Measurements from ENCODE around the gene DLGAP1. TPM values are rescaled to one million over a fixed set of nuclear protein-coding genes. Genes with fewer than 3 reads are reported as not detected.
A peak's percentile ranks its signal among the peaks of the same experiment; 100 is the strongest.

The DLGAP1 gene
- total and polyA plus RNA-seq, 2 of the 13 experiments (the other 11 are each of a cell fraction or from before 2014, with no cell fraction given), result 0.01 TPM; not detected in 1

DNA sequence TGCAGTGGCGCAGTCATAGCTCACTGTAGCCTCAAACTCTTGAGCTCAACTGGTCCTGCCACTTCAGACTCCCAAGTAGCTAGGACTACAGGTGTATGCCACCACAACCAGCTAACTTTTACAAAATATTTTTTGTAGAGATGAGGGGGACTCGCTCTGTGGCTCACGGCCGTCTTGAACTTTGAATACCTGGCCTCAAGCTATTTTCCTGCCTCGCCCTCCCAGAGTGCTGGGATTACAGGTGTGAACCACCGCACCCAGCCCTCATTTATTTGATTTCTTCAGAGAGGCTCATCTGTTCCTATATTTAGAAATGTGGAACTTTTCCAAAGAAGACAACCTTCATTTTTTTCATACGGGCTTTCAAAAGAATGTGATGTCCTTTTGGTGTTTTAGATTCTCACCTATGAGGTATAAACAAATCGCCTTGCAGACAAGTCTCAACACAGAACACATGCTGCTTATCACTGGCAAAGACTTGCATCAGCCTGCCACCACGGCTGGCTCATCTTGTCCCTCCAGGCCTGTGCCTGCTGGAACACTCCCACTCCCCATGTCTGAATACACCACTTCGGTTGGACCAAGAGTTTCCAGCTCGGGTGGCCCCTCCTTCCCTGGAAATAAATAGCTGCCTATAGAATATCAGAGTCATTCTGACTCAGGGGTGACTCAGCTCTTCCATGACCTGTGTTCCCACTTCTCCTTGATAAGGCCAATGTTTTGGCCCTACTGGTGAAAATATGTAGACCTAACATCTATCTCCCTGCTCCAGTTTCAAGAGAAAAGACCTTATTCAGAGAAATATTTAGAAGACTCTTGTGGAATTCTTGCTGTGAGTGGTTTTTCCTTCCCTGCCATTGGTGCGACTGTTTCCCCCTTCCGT lies 802.5 kb downstream of the DLGAP1 start (continued):
- no peak for TF ChIP-seq KAT7 (CRISPR knock-in tag; IDR thresholded peaks at IDR 0.05; ENCODE audit: borderline replicate concordance)
- TF ChIP-seq MIER3 (CRISPR knock-in tag; IDR thresholded peaks at IDR 0.05; ENCODE audit: borderline replicate concordance), result no peak
- no peak; the same call in 1 of the 2 replicates for TF ChIP-seq NCOR1 (IDR thresholded peaks at IDR 0.05; ENCODE audit: borderline replicate concordance, low read length)
- no peak for TF ChIP-seq SMAD1 (CRISPR knock-in tag; IDR thresholded peaks at IDR 0.05; ENCODE audit: borderline replicate concordance, low read depth)
- TF ChIP-seq, protein P1, sequence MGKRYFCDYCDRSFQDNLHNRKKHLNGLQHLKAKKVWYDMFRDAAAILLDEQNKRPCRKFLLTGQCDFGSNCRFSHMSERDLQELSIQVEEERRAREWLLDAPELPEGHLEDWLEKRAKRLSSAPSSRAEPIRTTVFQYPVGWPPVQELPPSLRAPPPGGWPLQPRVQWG (CRISPR knock-in tag; IDR thresholded peaks at IDR 0.05; ENCODE audit: borderline replicate concordance, low read depth), result no peak
- no peak for TF ChIP-seq FOXC1 (CRISPR knock-in tag; IDR thresholded peaks at IDR 0.05; ENCODE audit: borderline replicate concordance)
- TF ChIP-seq FOSL2 (CRISPR knock-in tag; IDR thresholded peaks at IDR 0.05), result peak; percentile 97
- TF ChIP-seq ZSCAN20 (CRISPR knock-in tag; IDR thresholded peaks at IDR 0.05; ENCODE audit: borderline replicate concordance), result no peak
- TF ChIP-seq, protein P2, sequence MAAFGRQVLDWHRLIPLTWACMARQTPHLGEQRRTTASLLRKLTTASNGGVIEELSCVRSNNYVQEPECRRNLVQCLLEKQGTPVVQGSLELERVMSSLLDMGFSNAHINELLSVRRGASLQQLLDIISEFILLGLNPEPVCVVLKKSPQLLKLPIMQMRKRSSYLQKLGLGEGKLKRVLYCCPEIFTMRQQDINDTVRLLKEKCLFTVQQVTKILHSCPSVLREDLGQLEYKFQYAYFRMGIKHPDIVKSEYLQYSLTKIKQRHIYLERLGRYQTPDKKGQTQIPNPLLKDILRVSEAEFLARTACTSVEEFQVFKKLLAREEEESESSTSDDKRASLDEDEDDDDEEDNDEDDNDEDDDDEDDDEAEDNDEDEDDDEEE (CRISPR knock-in tag; IDR thresholded peaks at IDR 0.05), result no peak
- no peak for TF ChIP-seq ZNF746 (CRISPR knock-in tag; IDR thresholded peaks at IDR 0.05)
- no peak for TF ChIP-seq CENPX (CRISPR knock-in tag; IDR thresholded peaks at IDR 0.05)
- TF ChIP-seq, protein P3, sequence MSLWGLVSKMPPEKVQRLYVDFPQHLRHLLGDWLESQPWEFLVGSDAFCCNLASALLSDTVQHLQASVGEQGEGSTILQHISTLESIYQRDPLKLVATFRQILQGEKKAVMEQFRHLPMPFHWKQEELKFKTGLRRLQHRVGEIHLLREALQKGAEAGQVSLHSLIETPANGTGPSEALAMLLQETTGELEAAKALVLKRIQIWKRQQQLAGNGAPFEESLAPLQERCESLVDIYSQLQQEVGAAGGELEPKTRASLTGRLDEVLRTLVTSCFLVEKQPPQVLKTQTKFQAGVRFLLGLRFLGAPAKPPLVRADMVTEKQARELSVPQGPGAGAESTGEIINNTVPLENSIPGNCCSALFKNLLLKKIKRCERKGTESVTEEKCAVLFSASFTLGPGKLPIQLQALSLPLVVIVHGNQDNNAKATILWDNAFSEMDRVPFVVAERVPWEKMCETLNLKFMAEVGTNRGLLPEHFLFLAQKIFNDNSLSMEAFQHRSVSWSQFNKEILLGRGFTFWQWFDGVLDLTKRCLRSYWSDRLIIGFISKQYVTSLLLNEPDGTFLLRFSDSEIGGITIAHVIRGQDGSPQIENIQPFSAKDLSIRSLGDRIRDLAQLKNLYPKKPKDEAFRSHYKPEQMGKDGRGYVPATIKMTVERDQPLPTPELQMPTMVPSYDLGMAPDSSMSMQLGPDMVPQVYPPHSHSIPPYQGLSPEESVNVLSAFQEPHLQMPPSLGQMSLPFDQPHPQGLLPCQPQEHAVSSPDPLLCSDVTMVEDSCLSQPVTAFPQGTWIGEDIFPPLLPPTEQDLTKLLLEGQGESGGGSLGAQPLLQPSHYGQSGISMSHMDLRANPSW (CRISPR knock-in tag; IDR thresholded peaks at IDR 0.05; ENCODE audit: borderline replicate concordance), result no peak
- TF ChIP-seq ZNF777 (CRISPR knock-in tag; IDR thresholded peaks at IDR 0.05), result no peak
- TF ChIP-seq, protein P4, sequence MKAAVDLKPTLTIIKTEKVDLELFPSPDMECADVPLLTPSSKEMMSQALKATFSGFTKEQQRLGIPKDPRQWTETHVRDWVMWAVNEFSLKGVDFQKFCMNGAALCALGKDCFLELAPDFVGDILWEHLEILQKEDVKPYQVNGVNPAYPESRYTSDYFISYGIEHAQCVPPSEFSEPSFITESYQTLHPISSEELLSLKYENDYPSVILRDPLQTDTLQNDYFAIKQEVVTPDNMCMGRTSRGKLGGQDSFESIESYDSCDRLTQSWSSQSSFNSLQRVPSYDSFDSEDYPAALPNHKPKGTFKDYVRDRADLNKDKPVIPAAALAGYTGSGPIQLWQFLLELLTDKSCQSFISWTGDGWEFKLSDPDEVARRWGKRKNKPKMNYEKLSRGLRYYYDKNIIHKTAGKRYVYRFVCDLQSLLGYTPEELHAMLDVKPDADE (CRISPR knock-in tag; IDR thresholded peaks at IDR 0.05), result no peak
- TF ChIP-seq, protein P5, sequence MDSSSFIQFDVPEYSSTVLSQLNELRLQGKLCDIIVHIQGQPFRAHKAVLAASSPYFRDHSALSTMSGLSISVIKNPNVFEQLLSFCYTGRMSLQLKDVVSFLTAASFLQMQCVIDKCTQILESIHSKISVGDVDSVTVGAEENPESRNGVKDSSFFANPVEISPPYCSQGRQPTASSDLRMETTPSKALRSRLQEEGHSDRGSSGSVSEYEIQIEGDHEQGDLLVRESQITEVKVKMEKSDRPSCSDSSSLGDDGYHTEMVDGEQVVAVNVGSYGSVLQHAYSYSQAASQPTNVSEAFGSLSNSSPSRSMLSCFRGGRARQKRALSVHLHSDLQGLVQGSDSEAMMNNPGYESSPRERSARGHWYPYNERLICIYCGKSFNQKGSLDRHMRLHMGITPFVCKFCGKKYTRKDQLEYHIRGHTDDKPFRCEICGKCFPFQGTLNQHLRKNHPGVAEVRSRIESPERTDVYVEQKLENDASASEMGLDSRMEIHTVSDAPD (CRISPR knock-in tag; IDR thresholded peaks at IDR 0.05), result no peak
- peak; percentile 41 for TF ChIP-seq TEAD3 (CRISPR knock-in tag; optimal IDR thresholded peaks at IDR 0.05; ENCODE audit: borderline replicate concordance)
- TF ChIP-seq ZFP82 (CRISPR knock-in tag; IDR thresholded peaks at IDR 0.05; ENCODE audit: borderline replicate concordance), result no peak
- TF ChIP-seq NFYC (CRISPR knock-in tag; IDR thresholded peaks at IDR 0.05), result no peak
- TF ChIP-seq, protein P6, sequence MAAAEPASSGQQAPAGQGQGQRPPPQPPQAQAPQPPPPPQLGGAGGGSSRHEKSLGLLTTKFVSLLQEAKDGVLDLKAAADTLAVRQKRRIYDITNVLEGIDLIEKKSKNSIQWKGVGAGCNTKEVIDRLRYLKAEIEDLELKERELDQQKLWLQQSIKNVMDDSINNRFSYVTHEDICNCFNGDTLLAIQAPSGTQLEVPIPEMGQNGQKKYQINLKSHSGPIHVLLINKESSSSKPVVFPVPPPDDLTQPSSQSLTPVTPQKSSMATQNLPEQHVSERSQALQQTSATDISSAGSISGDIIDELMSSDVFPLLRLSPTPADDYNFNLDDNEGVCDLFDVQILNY (CRISPR knock-in tag; conservative IDR thresholded peaks at IDR 0.05), result no peak
- TF ChIP-seq ZNF678 (CRISPR knock-in tag; IDR thresholded peaks at IDR 0.05), result no peak
- no peak for TF ChIP-seq ZNF44 (CRISPR knock-in tag; IDR thresholded peaks at IDR 0.05)
- peak; percentile 49 to 78; a peak in 3 of 4 replicates for TF ChIP-seq POLR2A (IDR thresholded peaks at IDR 0.05; ENCODE audit: insufficient read depth in 1 of 2, low read depth in 2 of 2, low read length in 2 of 2)
- TF ChIP-seq ZNF720 (CRISPR knock-in tag; IDR thresholded peaks at IDR 0.05), result no peak

Data from HepG2 (cell line).